EH (cell line): ENCODE measurements around the gene LRG1.

Experiments
- DNase-seq: peaks from one replicate; pipeline ENCODE4 v3.0.0-alpha.2; 2015; ENCODE audit warnings: low read depth

The LRG1 gene

DNA sequence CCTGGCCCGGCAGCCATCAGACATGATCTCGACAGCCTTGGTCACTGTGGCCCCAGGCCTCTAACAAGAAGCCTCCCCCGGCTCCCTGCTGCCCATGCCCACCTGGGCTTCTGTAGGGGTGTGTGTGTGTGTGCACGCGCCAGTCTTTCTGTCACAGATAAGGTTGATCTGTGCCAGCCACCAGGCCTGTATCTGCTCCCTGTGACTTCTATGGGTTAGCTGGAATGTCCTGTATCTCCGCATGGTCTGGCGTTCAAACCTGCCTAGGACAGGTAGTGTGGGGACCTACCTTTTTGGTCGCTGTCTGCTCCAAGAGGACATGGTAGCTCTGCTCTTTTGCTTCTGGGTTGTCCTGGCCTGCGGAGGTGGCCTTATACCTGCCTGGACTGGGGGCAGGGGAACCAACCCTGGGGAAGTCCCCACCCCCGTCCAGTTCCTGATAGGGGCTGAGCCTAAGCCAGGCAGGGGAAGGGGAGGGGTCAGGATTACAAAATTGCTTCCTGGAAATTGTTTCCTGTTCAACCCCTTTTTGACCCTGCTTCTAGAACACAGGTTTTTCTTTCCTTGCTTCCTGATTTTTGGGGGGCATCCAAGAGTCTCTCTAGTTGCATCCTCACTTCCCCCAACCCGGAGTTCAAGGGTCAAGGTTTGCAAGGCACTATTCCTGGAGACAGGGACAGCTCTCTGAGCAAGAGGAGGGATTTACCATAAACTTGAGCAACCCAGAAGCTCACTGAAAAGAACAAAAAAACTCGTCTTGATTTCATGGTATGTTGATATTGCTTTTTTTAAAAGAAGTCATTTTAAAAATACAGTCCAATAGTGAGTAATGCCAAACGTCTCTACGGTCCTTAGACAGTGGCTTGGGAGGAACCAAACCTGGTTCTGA, at the start of gene LRG1:
TSS of gene LRG1 (minus strand) at position 344 of the 889 bp plus-strand sequence. CDS start at position 321, 23 bp downstream.
- no peak for DNase-seq

DNA sequence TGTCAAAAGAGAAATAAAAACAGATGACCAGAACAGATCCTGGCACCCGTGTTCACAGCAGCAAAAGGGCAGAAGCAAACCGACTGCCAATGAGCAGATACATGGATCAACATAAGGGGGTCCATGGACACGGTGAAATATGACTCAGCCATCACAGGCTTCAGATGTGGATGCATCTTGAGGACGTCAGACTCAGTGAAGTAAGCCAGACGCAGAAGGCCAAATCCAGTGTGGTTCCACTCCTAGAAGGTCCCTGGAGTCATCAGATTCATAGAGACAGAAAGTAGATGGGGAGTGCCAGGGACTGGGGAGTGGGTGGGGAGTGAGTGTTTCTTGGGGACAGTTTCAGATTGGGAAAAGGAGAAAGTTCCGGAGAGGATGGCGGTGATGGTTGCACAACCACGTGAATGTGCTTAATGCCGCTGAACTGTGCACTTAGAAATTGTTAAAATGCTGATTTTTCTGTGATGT, 48.5 kb upstream of the LRG1 start:
- no peak for DNase-seq

DNA sequence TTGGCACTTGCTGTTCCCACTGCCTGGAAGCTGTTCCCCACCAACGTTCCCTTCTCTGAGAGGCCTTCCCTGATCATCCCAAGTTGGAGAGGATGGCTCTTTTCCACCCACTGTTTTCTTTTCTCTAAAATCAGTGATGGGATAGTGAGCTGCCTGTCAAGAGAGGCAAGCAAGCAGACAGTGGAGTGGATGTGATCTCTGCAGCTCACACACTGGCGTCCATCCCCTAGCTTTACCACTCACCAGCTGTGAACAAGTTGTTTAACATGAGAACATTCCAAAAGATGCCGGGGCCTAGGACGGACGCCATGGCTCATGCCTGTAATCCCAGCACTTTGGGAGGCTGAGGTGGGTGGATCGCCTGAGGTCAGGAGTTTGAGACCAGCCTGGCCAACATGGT, 47.7 kb upstream of the LRG1 start:
- DNase-seq: no peak

DNA sequence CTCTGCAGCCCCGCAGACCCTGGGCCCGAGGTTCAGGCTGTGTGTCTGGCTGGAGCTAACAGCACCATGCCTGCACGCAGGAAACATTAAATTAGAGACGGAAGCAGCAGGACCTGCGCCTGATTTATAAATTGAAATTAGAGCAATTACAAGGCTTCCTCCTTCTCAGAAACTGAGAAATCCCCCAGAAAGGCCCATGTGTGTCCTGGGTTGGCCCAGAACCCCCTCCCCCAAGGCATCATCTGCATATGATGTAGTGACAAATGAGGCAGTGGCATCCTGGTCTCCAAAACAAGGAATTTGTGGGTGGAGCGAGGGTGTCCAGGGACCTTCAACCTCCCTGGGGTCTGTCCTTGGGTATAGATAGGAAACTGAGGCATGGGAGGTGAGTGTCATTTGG, 46.9 kb upstream of the LRG1 start:
- DNase-seq: no peak

DNA sequence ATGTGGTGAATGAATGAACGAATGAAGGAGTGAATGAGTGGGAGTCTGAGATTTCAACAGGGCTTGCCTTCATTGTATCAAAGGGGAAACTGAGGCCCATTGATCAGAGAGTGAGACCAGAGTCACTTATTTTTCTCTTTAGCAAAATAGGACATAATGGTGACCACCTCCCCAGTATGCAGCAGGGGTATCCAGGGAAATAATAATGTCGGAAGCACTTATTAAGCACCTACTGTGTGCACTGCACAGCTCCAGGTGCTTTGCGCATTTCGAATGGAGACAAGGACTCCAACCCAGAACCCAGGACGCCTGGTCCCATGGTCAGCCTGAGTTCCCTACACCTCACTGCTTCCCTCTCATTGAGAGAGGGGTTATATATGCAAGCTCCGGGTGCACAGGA, 46.4 kb upstream of the LRG1 start:
- no peak for DNase-seq

DNA sequence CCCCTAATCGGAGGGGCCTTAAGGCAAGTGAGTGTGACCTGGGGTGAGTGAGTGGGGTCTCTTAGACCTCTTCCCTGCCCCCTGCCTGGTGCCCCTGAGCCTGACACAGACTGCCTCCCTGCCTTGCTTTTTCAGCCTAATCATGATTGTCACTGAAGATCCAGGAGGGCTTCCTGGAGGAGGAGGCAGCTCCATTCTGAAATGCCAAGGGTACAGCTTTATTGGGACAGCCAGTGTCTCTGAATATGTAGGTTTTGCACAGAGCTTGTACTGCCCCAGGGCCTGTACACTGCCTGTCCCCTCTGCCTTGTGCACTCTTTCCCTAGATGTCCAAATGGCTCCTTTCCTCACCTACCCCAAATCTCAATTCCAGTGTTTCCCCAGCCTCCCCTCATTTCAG, 45.7 kb upstream of the LRG1 start:
- no peak for DNase-seq

- no peak for DNase-seq
Observed at GRCh38 chr19:4584670-4585460, 45.0 kb upstream of the LRG1 start.

DNA sequence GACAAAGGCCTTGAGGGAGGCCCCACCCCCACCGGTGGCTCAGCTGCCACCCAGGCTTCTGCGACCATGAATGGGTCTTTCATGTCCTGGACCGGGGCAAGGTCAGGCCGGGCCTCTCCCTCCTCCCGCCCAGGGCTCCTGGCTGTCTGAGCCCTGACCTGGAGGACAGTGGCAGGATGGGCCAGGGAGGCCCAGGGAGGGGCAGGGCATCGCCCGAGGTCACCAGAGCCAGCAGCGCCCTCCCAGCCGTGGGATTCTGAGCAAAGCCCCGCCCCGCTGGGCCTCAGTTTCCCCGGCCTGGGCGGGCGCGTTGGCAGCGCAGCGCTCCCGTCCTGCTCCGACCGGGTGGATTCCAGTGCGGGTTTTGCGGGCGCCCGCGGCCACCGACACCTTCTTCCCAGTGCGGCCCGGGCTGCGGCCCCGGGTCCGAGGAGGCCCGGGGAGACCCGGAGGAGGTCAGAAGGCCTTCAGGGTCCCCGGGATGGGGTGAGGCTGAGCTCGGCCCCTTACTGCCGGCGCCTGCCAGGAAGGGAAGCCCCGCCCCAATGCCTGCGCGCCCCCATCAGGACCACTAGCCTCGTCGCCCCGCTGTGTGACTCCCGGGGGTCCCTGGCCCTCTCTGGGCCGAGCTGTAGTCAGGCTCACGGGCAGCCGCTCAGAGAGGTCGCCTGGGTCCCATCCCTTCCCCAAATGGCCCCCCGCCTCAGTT, 44.3 kb upstream of the LRG1 start:
- DNase-seq: peak; percentile 38

- DNase-seq: peak; percentile 23
Observed at GRCh38 chr19:4582980-4583842, 43.4 kb upstream of the LRG1 start.

DNA sequence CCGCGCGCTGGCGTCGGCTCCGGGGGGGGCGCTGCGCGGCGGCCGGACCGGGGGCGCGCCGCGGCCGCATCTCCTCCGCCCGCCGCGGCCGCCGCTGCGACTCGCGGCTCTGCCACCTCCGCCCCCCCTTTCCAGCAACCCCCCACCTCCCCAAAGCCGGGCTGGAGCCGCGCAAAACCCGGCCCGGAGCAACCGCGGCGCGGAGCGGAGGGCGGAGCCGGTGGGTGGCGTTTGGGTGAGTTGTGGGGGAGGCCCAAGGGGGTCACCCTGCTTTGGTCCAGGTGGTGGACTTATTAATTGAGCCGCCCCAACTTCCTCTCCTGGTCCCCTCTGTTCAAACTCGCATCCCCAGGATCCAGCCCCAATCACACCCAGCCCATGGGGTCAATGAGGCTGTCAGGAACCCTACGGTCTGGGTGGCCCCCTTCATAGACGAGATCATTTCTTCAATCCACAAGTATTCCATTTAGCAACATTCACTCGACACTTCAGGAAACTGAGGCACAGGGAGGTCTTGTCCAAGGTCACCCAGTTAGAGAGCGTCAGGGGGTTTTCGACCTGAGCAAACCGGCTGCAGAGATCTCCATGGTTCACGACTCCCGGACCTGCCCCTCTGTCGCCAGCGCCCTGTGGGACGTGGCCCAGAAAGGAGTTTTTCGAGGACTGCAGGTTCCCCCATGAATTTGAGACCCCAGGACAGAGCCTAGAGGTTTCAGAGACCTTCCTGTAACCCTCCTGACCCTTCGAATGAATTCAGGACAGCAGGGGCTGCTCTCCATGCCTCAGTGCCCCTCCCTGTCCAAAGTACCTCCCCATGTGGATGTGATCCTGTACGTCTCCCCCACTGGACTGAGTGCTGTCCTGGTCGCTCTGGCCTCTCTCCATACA, 42.1 kb upstream of the LRG1 start:
- DNase-seq: peak; percentile 41

GRCh38 chr19:4580961-4581665, 41.3 kb upstream of the LRG1 start:
- no peak for DNase-seq

GRCh38 chr19:4580021-4580901, 40.4 kb upstream of the LRG1 start:
- no peak for DNase-seq

GRCh38 chr19:4579389-4579788, 39.6 kb upstream of the LRG1 start:
- no peak for DNase-seq

GRCh38 chr19:4578552-4579248, 38.9 kb upstream of the LRG1 start:
- no peak for DNase-seq

GRCh38 chr19:4577020-4577782, 37.4 kb upstream of the LRG1 start:
- DNase-seq: peak; percentile 40

DNA sequence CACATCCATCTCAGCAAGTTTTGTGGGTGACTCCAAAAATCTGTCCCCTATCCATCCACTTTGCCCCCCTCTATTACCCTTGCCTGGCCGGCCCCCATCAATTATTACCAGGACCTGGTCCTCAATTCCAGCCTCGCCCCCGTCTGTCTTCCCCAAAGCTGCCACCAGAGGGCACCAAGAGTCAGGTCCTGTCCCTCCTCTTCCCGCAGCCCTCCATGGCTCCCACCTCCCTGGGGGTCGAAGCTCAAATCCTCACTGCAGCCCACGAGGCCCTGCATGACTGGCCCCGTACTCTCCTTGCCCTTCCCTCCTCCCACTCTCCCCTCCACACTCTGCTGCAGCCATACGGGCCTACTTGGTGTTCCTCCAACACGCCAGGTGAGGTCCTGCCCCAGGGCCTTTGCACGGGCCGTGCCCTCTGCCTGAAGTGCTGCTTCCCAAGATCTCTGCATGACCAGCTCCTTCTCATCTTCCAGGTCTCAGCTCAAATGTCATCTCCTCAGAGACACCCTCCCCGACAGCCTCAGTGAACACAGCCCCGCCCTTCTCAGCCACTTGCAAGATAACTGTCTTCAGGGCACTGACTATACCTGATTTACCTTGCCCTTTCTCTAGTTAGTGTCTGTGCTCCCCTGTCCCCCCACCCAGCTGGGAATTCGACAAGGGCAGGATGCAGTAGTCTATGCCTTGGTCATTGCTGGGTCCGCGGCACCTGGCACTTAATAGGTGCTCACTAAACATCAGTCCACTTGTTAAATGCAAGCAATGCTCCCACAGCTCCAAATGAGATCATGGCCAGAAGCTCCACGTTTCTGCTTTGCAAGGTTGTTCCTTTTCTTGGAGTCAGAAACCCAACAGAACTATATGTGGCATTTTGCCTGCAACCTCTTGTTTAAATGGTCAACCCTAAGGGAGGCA, 36.4 kb upstream of the LRG1 start:
- peak; percentile 55 for DNase-seq
